Measurements from ENCODE around the gene SLFNL1. TPM values are rescaled to one million over a fixed set of nuclear protein-coding genes. Genes with fewer than 3 reads are reported as not detected.

SLFNL1 gene
- total and polyA plus RNA-seq, 2 experiments from 2014 or later, result 0.14 to 0.29 TPM

GRCh38 chr1:40989066-40989465 is 32.5 kb downstream of the SLFNL1 start:
- no peak overlapping the region for H3K27ac ChIP-seq (ENCODE audit: low read depth)
- H3K27me3 ChIP-seq (ENCODE audit: insufficient read depth), result no peaks in the 10 kb centered on the region
- H3K27ac Mint-ChIP-seq, result no peak overlapping the region
- no peak overlapping the region for H2AFZ ChIP-seq
- no peak overlapping the region for H3K4me3 ChIP-seq
- TF ChIP-seq ZNF114 (CRISPR knock-in tag; IDR thresholded peaks at IDR 0.05) (no peak), ZNF331 (CRISPR knock-in tag; IDR thresholded peaks at IDR 0.05; ENCODE audit: low read depth) (no peak), REST (IDR thresholded peaks at IDR 0.05; ENCODE audit: unreplicated experiment) (no peak), CREB1 (CRISPR knock-in tag; IDR thresholded peaks at IDR 0.05; ENCODE audit: low read depth) (no peak), JUNB (IDR thresholded peaks at IDR 0.05; ENCODE audit: unreplicated experiment) (no peak), EZH2phosphoT487 (IDR thresholded peaks at IDR 0.05; ENCODE audit: unreplicated experiment) (no peak), STAT1 (IDR thresholded peaks at IDR 0.05; ENCODE audit: unreplicated experiment) (no peak), NANOG (IDR thresholded peaks at IDR 0.05; ENCODE audit: borderline replicate concordance) (no peak), EZH2 (IDR thresholded peaks at IDR 0.05; ENCODE audit: low read depth, unreplicated experiment) (no peak), CTCF (conservative IDR thresholded peaks at IDR 0.05; ENCODE audit: low read depth in 2 of 2) (no peak), ETS1 (IDR thresholded peaks at IDR 0.05) (no peak), POLR2AphosphoS5 (IDR thresholded peaks at IDR 0.05; ENCODE audit: low read depth) (no peak), ZNF462 (CRISPR knock-in tag; IDR thresholded peaks at IDR 0.05) (no peak)
- H3K4me2 ChIP-seq, result no peak overlapping the region
- peaks cover 34% of the 10 kb centered on the region for H3K79me2 ChIP-seq (replicated peaks; ENCODE audit: insufficient read depth)
- H3K36me3 ChIP-seq (ENCODE audit: insufficient read depth), result peaks cover 81% of the 10 kb centered on the region
- no peaks in the 10 kb centered on the region for H3K4me1 ChIP-seq (ENCODE audit: insufficient read depth)
- H3K36me3 Mint-ChIP-seq (ENCODE audit: low read depth), result peaks cover 100% of the 10 kb centered on the region
- no peak for ATAC-seq
- no peaks in the 10 kb centered on the region; the same call in 2 of the 3 replicates for H3K9me3 Mint-ChIP-seq
- H3K4me3 Mint-ChIP-seq, result no peak overlapping the region
- H3K27me3 Mint-ChIP-seq (ENCODE audit: insufficient read depth, low read depth, poor library complexity), result no peaks in the 10 kb centered on the region
- no peak for DNase-seq (ENCODE audit: low spot score)
- H3K4me1 Mint-ChIP-seq, result no peaks in the 10 kb centered on the region
- H3F3A ChIP-seq (replicated peaks; ENCODE audit: low read depth), result 0 out of 2 replicates have a peak, but pooled peaks cover 4% of the 10 kb centered on the region
- H3K9me2 ChIP-seq (ENCODE audit: insufficient read depth), result no peaks in the 10 kb centered on the region
- H4K20me1 ChIP-seq (replicated peaks; ENCODE audit: insufficient read depth), result peaks cover 20% of the 10 kb centered on the region

Data from GM23338 (cell line).